Osteoblast (primary cell): Measurements from ENCODE around the gene KIRREL2. TPM values are rescaled to one million over a fixed set of nuclear protein-coding genes. Genes with fewer than 3 reads are reported as not detected.
A peak's percentile ranks its signal among the peaks of the same experiment; 100 is the strongest.

Experiments used
- DNase-seq: peaks from one replicate; pipeline ENCODE4 v3.0.0; 2011; ENCODE audit warnings: low spot score, mixed read lengths; ENCODE audit not compliant: insufficient read length; ENCODE audit errors: missing footprints
- H2AFZ ChIP-seq: 2 replicates; pipeline ENCODE4 v1.6.0; 2011; ENCODE audit warnings: mild to moderate bottlenecking, low read length
- H3K27ac ChIP-seq: 2 replicates; pipeline ENCODE4 v1.5.1; 2011; ENCODE audit warnings: mild to moderate bottlenecking, low read depth, low read length, moderate library complexity
- H3K27me3 ChIP-seq: 2 replicates; pipeline ENCODE4 v1.6.0; 2012; ENCODE audit warnings: mild to moderate bottlenecking, control low read depth, inconsistent platforms, low read length, moderate library complexity; ENCODE audit not compliant: insufficient read depth
- H3K36me3 ChIP-seq: 2 replicates; pipeline ENCODE4 v1.5.1; 2011; ENCODE audit warnings: mild to moderate bottlenecking, low read length, control low read depth, moderate library complexity; ENCODE audit not compliant: insufficient read depth
- H3K4me1 ChIP-seq: 2 replicates; pipeline ENCODE4 v1.5.1; 2011; ENCODE audit warnings: mild to moderate bottlenecking, low read length, control low read depth, moderate library complexity; ENCODE audit not compliant: insufficient read depth
- H3K4me2 ChIP-seq: 2 replicates; pipeline ENCODE4 v1.6.0; 2011; ENCODE audit warnings: mild to moderate bottlenecking, low read length; ENCODE audit not compliant: insufficient read depth
- H3K4me3 ChIP-seq: fragments of 200-600 bp; sonication (generic); 3 replicates; pipeline ENCODE4 v1.5.1; 2012; ENCODE audit warnings: mild to moderate bottlenecking, low read length, inconsistent platforms; ENCODE audit not compliant: insufficient read depth
- H3K79me2 ChIP-seq: 2 replicates; pipeline ENCODE4 v1.6.0; 2012; ENCODE audit warnings: mild to moderate bottlenecking, low read length, control low read depth, inconsistent platforms; ENCODE audit not compliant: insufficient read depth
- H3K9me3 ChIP-seq: 2 replicates; pipeline ENCODE4 v1.5.1; 2011; ENCODE audit warnings: low read depth, low read length, control low read depth
- H4K20me1 ChIP-seq: 2 replicates; pipeline ENCODE4 v1.6.0; 2012; ENCODE audit warnings: mild to moderate bottlenecking, low read length, control low read depth; ENCODE audit not compliant: insufficient read depth
- total RNA-seq: library from RNA; depleted of rRNA; stranded (reverse); fragments of >200 nt; gene quantifications from 2 replicates; pipeline ENCODE4 v1.2.3, GENCODE V29; 2012
- TF ChIP-seq, protein P1 (sequence below): IDR thresholded peaks from 2 replicates; pipeline ENCODE4 v1.5.1; 2011; ENCODE audit warnings: mild to moderate bottlenecking, low read depth, low read length, moderate library complexity; ENCODE audit errors: extremely low read depth

KIRREL2 gene
- total RNA-seq, 1 donor, result not detected

- Histone ChIP-seq H2AFZ (peak overlapping the region; percentile 88), H3K4me2 (peak overlapping the region; percentile 97), H3K36me3 (peaks cover 13% of the 10 kb centered on the region), H4K20me1 (no peaks in the 10 kb centered on the region), H3K9me3 (no peaks in the 10 kb centered on the region), H3K79me2 (peaks cover 21% of the 10 kb centered on the region), H3K4me1 (peaks cover 23% of the 10 kb centered on the region), H3K27me3 (no peaks in the 10 kb centered on the region), H3K4me3 (peak overlapping the region; percentile 86), H3K27ac (peak overlapping the region; percentile 72)
- TF ChIP-seq, protein P1, sequence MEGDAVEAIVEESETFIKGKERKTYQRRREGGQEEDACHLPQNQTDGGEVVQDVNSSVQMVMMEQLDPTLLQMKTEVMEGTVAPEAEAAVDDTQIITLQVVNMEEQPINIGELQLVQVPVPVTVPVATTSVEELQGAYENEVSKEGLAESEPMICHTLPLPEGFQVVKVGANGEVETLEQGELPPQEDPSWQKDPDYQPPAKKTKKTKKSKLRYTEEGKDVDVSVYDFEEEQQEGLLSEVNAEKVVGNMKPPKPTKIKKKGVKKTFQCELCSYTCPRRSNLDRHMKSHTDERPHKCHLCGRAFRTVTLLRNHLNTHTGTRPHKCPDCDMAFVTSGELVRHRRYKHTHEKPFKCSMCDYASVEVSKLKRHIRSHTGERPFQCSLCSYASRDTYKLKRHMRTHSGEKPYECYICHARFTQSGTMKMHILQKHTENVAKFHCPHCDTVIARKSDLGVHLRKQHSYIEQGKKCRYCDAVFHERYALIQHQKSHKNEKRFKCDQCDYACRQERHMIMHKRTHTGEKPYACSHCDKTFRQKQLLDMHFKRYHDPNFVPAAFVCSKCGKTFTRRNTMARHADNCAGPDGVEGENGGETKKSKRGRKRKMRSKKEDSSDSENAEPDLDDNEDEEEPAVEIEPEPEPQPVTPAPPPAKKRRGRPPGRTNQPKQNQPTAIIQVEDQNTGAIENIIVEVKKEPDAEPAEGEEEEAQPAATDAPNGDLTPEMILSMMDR, result no peak
- peak; percentile 97 for DNase-seq
Measured at GRCh38 chr19:35899547-35900214, 43.0 kb downstream of the KIRREL2 start.

DNA sequence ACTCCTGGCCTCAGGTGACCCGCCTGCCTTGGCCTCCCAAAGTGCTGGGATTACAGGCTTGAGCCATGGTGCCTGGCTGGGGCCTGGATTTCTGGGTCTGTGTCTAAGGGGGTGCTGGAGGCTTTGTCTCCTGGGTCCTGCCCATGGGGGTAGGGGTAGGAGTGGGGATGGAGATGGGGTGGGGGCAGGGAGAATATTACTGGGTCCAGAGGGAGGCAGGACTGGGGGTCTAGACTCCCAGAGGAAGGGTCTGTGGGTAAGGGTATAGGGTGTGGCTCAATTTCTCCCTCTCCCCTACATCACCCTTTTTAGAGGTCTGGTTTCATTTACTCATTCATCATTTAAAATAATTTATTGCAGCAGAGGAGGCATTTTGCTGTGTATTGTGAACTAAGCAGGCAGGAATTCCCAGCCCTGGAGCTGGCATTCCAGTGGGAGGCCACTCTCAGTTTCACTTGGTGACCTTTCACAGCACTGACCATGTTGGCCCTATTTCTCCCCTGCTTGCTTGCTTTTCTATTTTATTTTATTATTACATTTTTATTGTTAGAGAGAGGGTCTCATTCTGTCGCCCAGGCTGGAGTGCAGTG, 44.4 kb downstream of the KIRREL2 start:
- Histone ChIP-seq H3K79me2 (peaks cover 21% of the 10 kb centered on the region), H2AFZ (no peak overlapping the region), H3K4me3 (peak overlapping the region; percentile 86), H3K9me3 (no peaks in the 10 kb centered on the region), H3K27ac (peak overlapping the region; percentile 72), H4K20me1 (no peaks in the 10 kb centered on the region), H3K27me3 (no peaks in the 10 kb centered on the region), H3K4me1 (peaks cover 23% of the 10 kb centered on the region), H3K4me2 (peak overlapping the region; percentile 97), H3K36me3 (peaks cover 5% of the 10 kb centered on the region)
- TF ChIP-seq, protein P1, result no peak
- peak; percentile 94 for DNase-seq

- no peaks in the 10 kb centered on the region for H3K36me3 ChIP-seq
- peaks cover 23% of the 10 kb centered on the region for H3K4me1 ChIP-seq
- H2AFZ ChIP-seq, result peak within 1 kb of the TSS; percentile 89
- peak within 1 kb of the TSS; percentile 97 for H3K4me2 ChIP-seq
- H3K27ac ChIP-seq, result peak within 1 kb of the TSS; percentile 72
- no peaks in the 10 kb centered on the region for H3K9me3 ChIP-seq
- no peaks in the 10 kb centered on the region for H4K20me1 ChIP-seq
- peak; percentile 88 for DNase-seq
- TF ChIP-seq, protein P1, result no peak
- no peaks in the 10 kb centered on the region for H3K27me3 ChIP-seq
- H3K4me3 ChIP-seq, result peak within 1 kb of the TSS; percentile 55
- peaks cover 18% of the 10 kb centered on the region for H3K79me2 ChIP-seq
Measured at GRCh38 chr19:35901854-35902661, 45.3 kb downstream of the KIRREL2 start, which contains the start of gene HCST. Gene HCST (plus strand): TSS chr19:35902529. CDS start chr19:35902594, 65 bp downstream.
